Measurements from ENCODE around the gene CPA5.

- TF ChIP-seq POLR2AphosphoS5 (IDR thresholded peaks at IDR 0.05; ENCODE audit: low read depth) = no peak
- no peak for TF ChIP-seq CTCF (conservative IDR thresholded peaks at IDR 0.05; ENCODE audit: low read depth in 2 of 2)
- no peak for TF ChIP-seq CREB1 (CRISPR knock-in tag; IDR thresholded peaks at IDR 0.05; ENCODE audit: low read depth)
- no peak for TF ChIP-seq EZH2 (IDR thresholded peaks at IDR 0.05; ENCODE audit: low read depth, unreplicated experiment)
- no peak for TF ChIP-seq REST (IDR thresholded peaks at IDR 0.05; ENCODE audit: unreplicated experiment)
These were observed 56.5 kb downstream of the CPA5 start for GRCh38 chr7:130401101-130401500.

Data from GM23338 (cell line).